PC-3 (cell line): ENCODE data around the gene GRM1. TPM values are rescaled to one million over a fixed set of nuclear protein-coding genes. Genes with fewer than 3 reads are reported as not detected.

Experiments used
- ATAC-seq: fragments of 200-7000 bp; cut with Tn5 transposase; 2 replicates; pipeline ENCODE4 v1.9.1; 2020; ENCODE audit warnings: mild to moderate bottlenecking, moderate library complexity
- BruUV-seq: library from RNA; stranded (reverse); fragments of 400-500 nt; replicated peaks from 2 replicates; lab custom pipeline; 2021; lab: Mats Ljungman, UMichigan
- CTCF ChIA-PET: fragments of 300-600 bp; sonication (Branson Sonifier 250); formaldehyde crosslinking; loops from one replicate; lab custom pipeline; 2022; ENCODE audit warnings: antibody characterized with exemption; lab: Charles Lee
- POLR2A ChIA-PET: fragments of 300-600 bp; sonication (Branson Sonifier 250); formaldehyde crosslinking; loops from one replicate; lab custom pipeline; 2022; ENCODE audit warnings: antibody characterized with exemption; ENCODE audit not compliant: unreplicated experiment; lab: Charles Lee
- DNase-seq: peaks from one replicate; pipeline ENCODE4 v3.0.0-alpha.2; 2015
- H2AFZ ChIP-seq: fragments of 300-600 bp; sonication (generic); 2 replicates; pipeline ENCODE4 v1.6.0; 2016; ENCODE audit warnings: antibody characterized with exemption, low read length
- H3F3A ChIP-seq: fragments of 300-600 bp; sonication (generic); one replicate; pipeline ENCODE4 v1.6.0; 2017; ENCODE audit warnings: antibody characterized with exemption, low read length, control low read depth, mild to moderate bottlenecking; ENCODE audit not compliant: unreplicated experiment
- H3K27ac ChIP-seq: fragments of 300-600 bp; sonication (generic); 2 replicates; pipeline ENCODE4 v1.5.1; 2016; ENCODE audit warnings: mild to moderate bottlenecking, low read length
- H3K27me3 ChIP-seq: fragments of 300-600 bp; sonication (generic); 2 replicates; pipeline ENCODE4 v1.6.1; 2016; ENCODE audit warnings: low read length, mixed read lengths
- H3K36me3 ChIP-seq: fragments of 300-600 bp; sonication (generic); 2 replicates; pipeline ENCODE4 v1.6.1; 2016; ENCODE audit warnings: low read depth, mixed run types, low read length, mixed read lengths
- H3K4me1 ChIP-seq: fragments of 300-600 bp; sonication (generic); 2 replicates; pipeline ENCODE4 v1.5.1; 2016; ENCODE audit warnings: low read length; ENCODE audit not compliant: insufficient read depth
- H3K4me2 ChIP-seq: fragments of 300-600 bp; sonication (generic); 2 replicates; pipeline ENCODE4 v1.6.0; 2016; ENCODE audit warnings: low read length
- H3K4me3 ChIP-seq: fragments of 300-600 bp; sonication (generic); 2 replicates; pipeline ENCODE4 v1.5.1; 2016; ENCODE audit warnings: mild to moderate bottlenecking, low read length, mixed read lengths
- H3K79me2 ChIP-seq: fragments of 300-600 bp; sonication (generic); 2 replicates; pipeline ENCODE4 v1.6.1; 2017; ENCODE audit warnings: low read length, mixed read lengths
- H3K9ac ChIP-seq: fragments of 300-600 bp; sonication (generic); 2 replicates; pipeline ENCODE4 v1.6.0; 2016; ENCODE audit warnings: mild to moderate bottlenecking, low read length
- H3K9me2 ChIP-seq: fragments of 300-600 bp; sonication (generic); replicated peaks from 2 replicates; pipeline ENCODE4 v1.6.1; 2016; ENCODE audit warnings: mixed run types, low read length, mixed read lengths
- H3K9me3 ChIP-seq: fragments of 300-600 bp; sonication (generic); 2 replicates; pipeline ENCODE4 v1.6.1; 2016; ENCODE audit warnings: low read length, mixed read lengths
- H4K20me1 ChIP-seq: fragments of 300-600 bp; sonication (generic); 2 replicates; pipeline ENCODE4 v1.6.1; 2016; ENCODE audit warnings: low read length, mixed read lengths
- CTCF ChIP-seq: fragments of 300-600 bp; sonication (generic); conservative IDR thresholded peaks from 2 replicates; pipeline ENCODE4 v1.5.1; 2017; ENCODE audit warnings: antibody characterized with exemption, low read depth, mild to moderate bottlenecking, low read length
- EZH2 ChIP-seq: fragments of 300-600 bp; sonication (generic); IDR thresholded peaks from one replicate; pipeline ENCODE4 v1.6.1; 2017; ENCODE audit warnings: antibody characterized with exemption, mild to moderate bottlenecking, low read length; ENCODE audit not compliant: unreplicated experiment
- EZH2phosphoT487 ChIP-seq: fragments of 300-600 bp; sonication (generic); IDR thresholded peaks from 2 replicates; pipeline ENCODE4 v1.6.1; 2018; ENCODE audit warnings: mild to moderate bottlenecking, antibody characterized with exemption, low read length, borderline replicate concordance
- intact Hi-C: fragments of 100-400 bp; cut with micrococcal nuclease; formaldehyde crosslinking; loops from 2 replicates; pipeline ENCODE4 v1.9.0; 2023
- total RNA-seq: library from RNA; depleted of rRNA; stranded (reverse); fragments of >200 nt; gene quantifications from 2 replicates; pipeline ENCODE4 v1.2.3, GENCODE V29; 2014

Gene GRM1
- total RNA-seq, 1 experiment from 2014 or later: 0.11 TPM

GRCh38 chr6:146304181-146304580, 275.3 kb downstream of the GRM1 start:
- H3K36me3 ChIP-seq: no peaks in the 10 kb centered on the region
- no peaks in the 10 kb centered on the region for H3F3A ChIP-seq
- H3K9me2 ChIP-seq: no peaks in the 10 kb centered on the region
- no peaks in the 10 kb centered on the region for H3K27me3 ChIP-seq
- BruUV-seq: no TSS peak
- H3K9ac ChIP-seq: no peak overlapping the region
- no peaks in the 10 kb centered on the region for H3K4me1 ChIP-seq
- H2AFZ ChIP-seq: no peak overlapping the region
- CTCF ChIA-PET: no interaction called here
- intact Hi-C loops: no loop called here
- ATAC-seq (no peak), DNase-seq (no peak)
- TF ChIP-seq CTCF (no peak), EZH2phosphoT487 (no peak), EZH2 (no peak)
- H4K20me1 ChIP-seq: no peaks in the 10 kb centered on the region
- no peak overlapping the region for H3K27ac ChIP-seq
- H3K79me2 ChIP-seq: no peaks in the 10 kb centered on the region
- no peaks in the 10 kb centered on the region for H3K9me3 ChIP-seq
- H3K4me3 ChIP-seq: no peak overlapping the region
- POLR2A ChIA-PET: no interaction called here
- H3K4me2 ChIP-seq: no peak overlapping the region

GRCh38 chr6:146305092-146305491, 276.2 kb downstream of the GRM1 start:
- Histone ChIP-seq H4K20me1 (no peaks in the 10 kb centered on the region), H3K9me3 (no peaks in the 10 kb centered on the region), H3K4me2 (no peak overlapping the region), H3K79me2 (no peaks in the 10 kb centered on the region), H2AFZ (no peak overlapping the region), H3K27me3 (no peaks in the 10 kb centered on the region), H3K36me3 (no peaks in the 10 kb centered on the region), H3K4me1 (no peaks in the 10 kb centered on the region), H3F3A (no peaks in the 10 kb centered on the region), H3K9ac (no peak overlapping the region), H3K27ac (no peak overlapping the region), H3K4me3 (no peak overlapping the region), H3K9me2 (no peaks in the 10 kb centered on the region)
- ATAC-seq (no peak), DNase-seq (no peak)
- intact Hi-C loops: no loop called here
- ChIA-PET CTCF (no interaction called here), POLR2A (no interaction called here)
- BruUV-seq: no TSS peak
- TF ChIP-seq CTCF: no peak
- TF ChIP-seq EZH2phosphoT487: no peak
- TF ChIP-seq EZH2: no peak

- ChIA-PET POLR2A (no interaction called here), CTCF (no interaction called here)
- Histone ChIP-seq H4K20me1 (no peaks in the 10 kb centered on the region), H2AFZ (no peak overlapping the region), H3K27me3 (no peaks in the 10 kb centered on the region), H3K79me2 (no peaks in the 10 kb centered on the region), H3K27ac (no peak overlapping the region), H3K9ac (no peak overlapping the region), H3K4me2 (no peak overlapping the region), H3K9me3 (no peaks in the 10 kb centered on the region), H3K9me2 (no peaks in the 10 kb centered on the region), H3K4me1 (no peaks in the 10 kb centered on the region), H3K36me3 (no peaks in the 10 kb centered on the region), H3K4me3 (no peak overlapping the region), H3F3A (no peaks in the 10 kb centered on the region)
- no TSS peak for BruUV-seq
- TF ChIP-seq EZH2phosphoT487 (no peak), CTCF (no peak), EZH2 (no peak)
- intact Hi-C loops: no loop called here
- DNase-seq (no peak), ATAC-seq (no peak)
These were observed 277.1 kb downstream of the GRM1 start for GRCh38 chr6:146305951-146306350.
